Natural killer cell treated with Interleukin-12 subunit alpha and Interleukin-12 subunit beta and Interleukin-15 and Interleukin-18, amount 100 ng/mL, for 72 hours (primary cell): ENCODE results near the gene DCDC2. TPM values are rescaled to one million over a fixed set of nuclear protein-coding genes. Genes with fewer than 3 reads are reported as not detected.
A peak's percentile ranks its signal among the peaks of the same experiment; 100 is the strongest.
"Not testable (repeated sequence)": the region's sequence is repeated elsewhere in the genome, so short reads cannot be mapped to it uniquely, and the experiment has no call there.

ENCODE experiments used
- ATAC-seq, 2 donors: fragments of 150-1000 bp; cut with Tn5 transposase in 1 of 2; sonication (Bioruptor Pico), chemical (Tn5 transposase) in 1 of 2; 2 replicates each; pipeline ENCODE4 v1.10.0; 2021
- DNase-seq: peaks from one replicate; pipeline ENCODE4 v3.0.0; 2022; ENCODE audit warnings: low spot score
- H3K27ac Mint-ChIP-seq, 2 donors: 1 replicate in 1 of 2; 2 replicates in 1 of 2; pipeline ENCODE4 v1.8.0; 2022; ENCODE audit warnings: mixed read lengths in 2 of 2, mild to moderate bottlenecking in 1 of 2, moderate library complexity in 1 of 2
- H3K27me3 Mint-ChIP-seq, 2 donors: 1 replicate in 1 of 2; 2 replicates in 1 of 2; pipeline ENCODE4 v1.8.0; 2022; ENCODE audit warnings: mixed read lengths in 2 of 2
- H3K36me3 Mint-ChIP-seq: one replicate; pipeline ENCODE4 v1.8.0; 2022; ENCODE audit warnings: mixed read lengths
- H3K4me1 Mint-ChIP-seq, 2 donors: 1 replicate in 1 of 2; 2 replicates in 1 of 2; pipeline ENCODE4 v1.8.0; 2022; ENCODE audit warnings: low read depth in 2 of 2, mixed read lengths in 2 of 2, mild to moderate bottlenecking in 1 of 2
- H3K4me3 Mint-ChIP-seq: one replicate; pipeline ENCODE4 v1.8.0; 2022; ENCODE audit warnings: mixed read lengths
- H3K9me3 Mint-ChIP-seq: 2 replicates; pipeline ENCODE4 v1.8.0; 2022; ENCODE audit warnings: mixed read lengths
- total RNA-seq, 2 donors: library from RNA; stranded (reverse); gene quantifications; one replicate each; pipeline ENCODE4 v1.2.3, GENCODE V29; 2022

The DCDC2 gene
- not detected for total RNA-seq

DNA sequence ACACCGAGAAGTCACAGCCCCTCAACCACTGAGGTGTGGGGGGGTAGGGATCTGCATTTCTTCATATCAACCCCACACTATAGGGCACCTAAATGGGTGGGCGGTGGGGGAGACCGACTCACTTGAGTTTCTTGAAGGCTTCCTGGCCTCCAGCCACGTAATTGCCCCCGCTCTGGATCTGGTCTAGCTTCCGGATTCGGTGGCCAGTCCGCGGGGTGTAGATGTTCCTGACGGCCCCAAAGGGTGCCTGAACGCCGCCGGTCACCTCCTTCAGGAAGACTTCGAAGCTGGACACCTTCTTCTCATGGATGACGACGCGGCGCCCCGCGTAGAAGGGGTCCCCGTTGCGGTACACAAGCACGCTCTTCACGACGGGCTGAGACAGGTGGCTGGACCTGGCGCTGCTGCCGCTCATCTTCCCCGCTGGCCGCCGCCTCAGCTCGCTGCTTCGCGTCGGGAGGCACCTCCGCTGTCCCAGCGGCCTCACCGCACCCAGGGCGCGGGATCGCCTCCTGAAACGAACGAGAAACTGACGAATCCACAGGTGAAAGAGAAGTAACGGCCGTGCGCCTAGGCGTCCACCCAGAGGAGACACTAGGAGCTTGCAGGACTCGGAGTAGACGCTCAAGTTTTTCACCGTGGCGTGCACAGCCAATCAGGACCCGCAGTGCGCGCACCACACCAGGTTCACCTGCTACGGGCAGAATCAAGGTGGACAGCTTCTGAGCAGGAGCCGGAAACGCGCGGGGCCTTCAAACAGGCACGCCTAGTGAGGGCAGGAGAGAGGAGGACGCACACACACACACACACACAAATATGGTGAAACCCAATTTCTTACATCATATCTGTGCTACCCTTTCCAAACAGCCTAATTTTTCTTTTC lies at the start of gene DCDC2:
Gene DCDC2 (minus strand): TSS at position 724 of the 883 bp plus-strand sequence. CDS start 309 bp downstream, at position 415.
- peaks cover 10 to 13% of the 10 kb centered on the region in 2 donors for H3K4me1 Mint-ChIP-seq
- peak; percentile 28 to 62 for ATAC-seq
- no peaks in the 10 kb centered on the region for H3K36me3 Mint-ChIP-seq
- no peak within 1 kb of the TSS for H3K27ac Mint-ChIP-seq
- no peak for DNase-seq
- no peaks in the 10 kb centered on the region for H3K9me3 Mint-ChIP-seq
- H3K4me3 Mint-ChIP-seq = peak within 1 kb of the TSS; percentile 54
- peaks cover 29% of the 10 kb centered on the region in 2 donors for H3K27me3 Mint-ChIP-seq

DNA sequence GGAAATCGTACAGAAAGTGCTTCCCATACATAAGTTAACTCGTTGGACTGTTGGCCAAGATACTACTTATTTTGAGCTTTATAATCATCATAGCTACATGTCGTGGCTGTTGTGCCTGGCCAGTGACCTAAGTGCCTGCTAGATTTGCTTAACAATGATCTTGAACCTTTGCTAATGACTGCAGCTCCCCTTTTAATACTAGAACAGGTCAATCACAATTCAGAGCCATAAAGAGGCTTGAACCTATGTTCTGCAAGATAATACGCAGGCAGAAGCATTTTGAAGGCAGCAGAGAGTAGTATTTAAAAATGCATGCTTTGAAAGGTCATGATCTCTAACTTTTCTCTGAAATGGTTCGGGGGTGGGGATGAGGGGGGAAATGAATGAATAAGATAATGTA lies 47.4 kb upstream of the DCDC2 start:
- no peaks in the 10 kb centered on the region for H3K9me3 Mint-ChIP-seq
- peaks cover 4 to 9% of the 10 kb centered on the region in 2 donors for H3K27me3 Mint-ChIP-seq
- ATAC-seq = no peak
- no peak overlapping the region for H3K27ac Mint-ChIP-seq
- H3K36me3 Mint-ChIP-seq = peaks cover 6% of the 10 kb centered on the region
- H3K4me1 Mint-ChIP-seq = peaks cover 12 to 19% of the 10 kb centered on the region in 2 donors
- H3K4me3 Mint-ChIP-seq = no peak overlapping the region
- DNase-seq = no peak

DNA sequence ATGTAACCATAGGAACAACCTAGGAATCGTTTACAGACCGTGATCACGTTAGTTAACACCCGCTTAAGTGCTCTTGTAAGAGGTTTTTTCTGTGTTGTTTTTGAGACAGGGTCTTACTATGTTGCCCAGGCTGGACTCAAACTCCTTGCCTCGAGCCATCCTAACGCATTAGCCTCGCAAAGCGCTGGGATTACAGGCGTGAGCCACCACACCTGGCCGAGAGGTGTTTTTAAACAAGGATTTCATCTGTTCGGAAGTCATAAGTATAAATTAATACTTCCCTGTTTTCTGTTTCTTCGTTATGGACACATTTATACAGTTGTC lies 45.6 kb upstream of the DCDC2 start:
- H3K4me3 Mint-ChIP-seq = peak overlapping the region; percentile 94
- H3K27ac Mint-ChIP-seq = peak overlapping the region; percentile 71 to 88
- peaks cover 12 to 19% of the 10 kb centered on the region in 2 donors for H3K4me1 Mint-ChIP-seq
- DNase-seq (no peak), ATAC-seq (no peak)
- no peaks in the 10 kb centered on the region for H3K9me3 Mint-ChIP-seq
- peaks cover 16 to 26% of the 10 kb centered on the region in 2 donors for H3K27me3 Mint-ChIP-seq
- peaks cover 6% of the 10 kb centered on the region for H3K36me3 Mint-ChIP-seq

DNA sequence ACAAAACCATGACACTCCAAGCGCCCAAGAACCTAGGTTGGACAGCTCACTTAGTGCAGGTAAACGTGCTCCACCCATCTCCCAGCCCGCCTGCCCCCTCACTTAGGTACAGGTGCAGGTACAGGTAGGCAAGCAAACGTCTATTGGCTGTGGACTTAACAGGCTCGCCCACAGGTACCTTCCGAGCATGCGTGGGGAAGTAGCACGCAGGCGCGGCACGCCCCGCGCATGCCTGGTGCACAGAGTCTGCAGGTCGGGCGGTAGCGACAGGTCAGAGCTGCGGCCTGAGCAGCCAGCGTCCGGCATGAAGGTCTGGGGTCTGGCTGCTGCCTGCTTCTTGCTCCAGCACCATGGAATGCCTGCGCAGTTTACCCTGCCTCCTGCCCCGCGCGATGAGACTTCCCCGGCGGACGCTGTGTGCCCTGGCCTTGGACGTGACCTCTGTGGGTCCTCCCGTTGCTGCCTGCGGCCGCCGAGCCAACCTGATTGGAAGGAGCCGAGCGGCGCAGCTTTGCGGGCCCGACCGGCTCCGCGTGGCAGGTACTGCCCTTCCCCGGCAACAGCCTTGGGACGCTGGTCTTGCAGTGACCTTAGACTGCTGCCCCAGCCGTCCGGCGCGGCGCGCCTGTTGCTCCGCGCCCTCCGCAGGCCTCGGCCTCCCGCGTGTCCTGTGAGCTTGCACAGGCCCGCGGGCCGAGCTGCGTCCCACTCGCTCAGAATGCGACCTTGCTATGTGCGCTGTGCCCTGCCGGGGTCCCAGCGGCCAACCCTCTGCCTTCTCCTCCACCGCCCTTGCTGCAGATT lies 45.0 kb upstream of the DCDC2 start, which contains the start of gene MRS2:
Gene MRS2 (plus strand): TSS at position 240 of the 804 bp plus-strand sequence. CDS start 111 bp downstream, at position 351.
- peak; percentile 96 to 98 for ATAC-seq
- Mint-ChIP-seq H3K4me1 (peaks cover 12 to 19% of the 10 kb centered on the region in 2 donors), H3K4me3 (peak within 1 kb of the TSS; percentile 94), H3K27me3 (peaks cover 17 to 31% of the 10 kb centered on the region in 2 donors), H3K36me3 (peaks cover 6% of the 10 kb centered on the region), H3K9me3 (no peaks in the 10 kb centered on the region), H3K27ac (peak within 1 kb of the TSS; percentile 71 to 88)
- DNase-seq = peak; percentile 88

DNA sequence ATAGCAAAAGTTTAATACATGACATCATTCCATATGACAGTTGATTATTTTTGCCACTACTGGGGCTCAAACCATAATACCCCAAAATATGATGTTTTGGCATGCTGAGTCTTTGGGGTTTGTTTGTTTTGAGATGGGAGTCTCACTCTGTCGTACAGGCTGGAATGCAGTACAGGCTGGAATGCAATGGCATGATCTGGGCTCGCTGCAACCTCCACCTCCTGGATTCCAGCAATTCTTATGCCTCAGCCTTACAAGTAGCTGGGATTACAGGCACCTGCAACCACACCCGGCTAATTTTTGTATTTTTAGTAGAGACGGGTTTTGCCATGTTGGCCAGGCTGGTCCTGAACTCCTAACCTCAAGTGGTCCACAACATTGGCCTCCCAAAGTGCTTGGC lies 43.6 kb upstream of the DCDC2 start:
- Mint-ChIP-seq H3K4me3 (no peak overlapping the region), H3K36me3 (peaks cover 6% of the 10 kb centered on the region), H3K27me3 (peaks cover 23 to 39% of the 10 kb centered on the region in 2 donors), H3K9me3 (no peaks in the 10 kb centered on the region), H3K4me1 (peaks cover 12 to 19% of the 10 kb centered on the region in 2 donors), H3K27ac (no peak overlapping the region)
- DNase-seq (no peak), ATAC-seq (no peak)

DNA sequence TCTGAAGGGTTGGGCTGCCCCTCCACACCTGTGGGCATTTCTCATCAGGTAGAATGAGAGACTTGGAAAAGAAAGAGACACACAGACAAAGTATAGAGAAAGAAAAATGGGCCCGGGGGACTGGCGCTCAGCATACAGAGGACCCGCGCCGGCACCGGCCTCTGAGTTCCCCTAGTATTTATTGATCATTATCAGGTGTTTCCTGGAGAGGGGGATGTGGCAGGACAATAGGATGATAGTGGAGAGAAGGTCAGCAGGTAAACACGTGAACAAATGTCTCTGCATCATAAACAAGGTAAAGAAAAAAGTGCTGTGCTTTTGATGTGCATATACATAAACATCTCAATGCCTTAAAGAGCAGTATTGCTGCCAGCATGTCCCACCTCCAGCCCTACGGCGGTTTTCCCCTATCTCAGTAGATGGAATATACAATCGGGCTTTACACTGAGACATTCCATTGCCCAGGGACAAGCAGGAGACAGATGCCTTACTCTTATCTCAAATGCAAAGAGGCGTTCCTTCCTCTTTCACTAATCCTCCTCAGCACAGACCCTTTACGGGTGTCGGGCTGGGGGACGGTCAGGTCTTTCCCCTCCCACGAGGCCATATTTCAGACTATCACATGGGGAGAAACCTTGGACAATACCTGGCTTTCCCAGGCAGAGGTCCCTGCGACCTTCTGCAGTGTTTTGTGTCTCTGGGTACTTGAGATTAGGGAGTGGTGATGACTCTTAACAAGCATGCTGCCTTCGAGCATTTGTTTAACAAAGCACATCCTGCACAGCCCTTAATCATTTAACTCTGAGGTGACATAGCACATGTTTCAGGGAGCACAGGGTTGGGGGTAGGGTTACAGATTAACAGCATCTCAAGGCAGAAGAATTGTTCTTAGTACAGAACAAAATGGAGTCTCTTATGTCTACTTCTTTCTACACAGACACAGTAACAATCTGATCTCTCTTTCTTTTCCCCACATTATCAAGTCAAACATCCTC lies 42.5 kb upstream of the DCDC2 start:
- not testable (repeated sequence) for H3K36me3 Mint-ChIP-seq, H3K27ac Mint-ChIP-seq, DNase-seq, H3K9me3 Mint-ChIP-seq, ATAC-seq, H3K4me3 Mint-ChIP-seq
- Mint-ChIP-seq H3K4me1 (peaks cover 11 to 18% of the 10 kb centered on the region in 2 donors), H3K27me3 (peaks cover 27 to 40% of the 10 kb centered on the region in 2 donors)

DNA sequence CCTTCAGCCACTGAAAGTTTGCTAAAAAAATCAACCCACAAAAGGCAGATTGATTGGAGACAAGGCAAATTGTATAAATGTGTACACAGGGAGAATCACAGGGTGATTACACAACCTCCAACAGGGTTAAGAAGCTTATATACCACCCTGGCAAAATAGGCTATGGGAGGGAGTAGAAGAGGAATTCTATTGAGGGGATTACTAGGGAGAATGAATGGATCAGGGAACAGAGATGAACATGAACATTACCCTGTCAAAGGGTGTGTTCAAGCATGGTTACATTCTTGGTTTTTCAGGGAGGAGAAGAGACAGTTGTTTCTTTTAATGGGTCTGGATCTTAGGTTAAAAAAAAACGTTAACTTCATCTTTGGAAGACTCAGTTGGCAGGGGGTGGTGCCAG lies 39.8 kb upstream of the DCDC2 start:
- no peak for ATAC-seq
- H3K27ac Mint-ChIP-seq = no peak overlapping the region
- no peak overlapping the region for H3K4me3 Mint-ChIP-seq
- H3K27me3 Mint-ChIP-seq = peaks cover 35 to 50% of the 10 kb centered on the region in 2 donors
- no peaks in the 10 kb centered on the region for H3K36me3 Mint-ChIP-seq
- H3K9me3 Mint-ChIP-seq = no peaks in the 10 kb centered on the region
- DNase-seq = no peak
- H3K4me1 Mint-ChIP-seq = no peaks in the 10 kb centered on the region

DNA sequence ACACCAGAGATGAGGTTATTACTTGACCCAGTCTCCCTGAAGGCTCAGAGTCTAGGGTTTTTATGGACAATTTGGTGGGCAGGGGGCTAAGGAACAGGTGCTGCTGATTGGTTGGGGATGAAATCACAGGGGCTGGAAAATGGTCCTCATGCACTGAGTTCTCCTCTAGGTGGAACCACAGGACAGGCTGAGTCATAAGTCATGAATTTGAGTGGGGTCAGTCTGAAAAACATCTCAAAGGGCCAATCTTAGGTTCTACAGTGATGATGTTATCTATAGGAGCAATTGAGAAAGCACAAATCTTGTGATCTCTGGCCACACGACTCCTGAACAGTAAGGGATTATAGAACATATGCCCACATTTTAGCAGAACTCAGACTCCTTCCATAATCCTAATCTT lies 39.0 kb upstream of the DCDC2 start:
- Mint-ChIP-seq H3K4me3 (no peak overlapping the region), H3K36me3 (no peaks in the 10 kb centered on the region), H3K9me3 (no peaks in the 10 kb centered on the region), H3K27me3 (peaks cover 35 to 50% of the 10 kb centered on the region in 2 donors), H3K27ac (no peak overlapping the region), H3K4me1 (no peaks in the 10 kb centered on the region)
- ATAC-seq (no peak), DNase-seq (no peak)

DNA sequence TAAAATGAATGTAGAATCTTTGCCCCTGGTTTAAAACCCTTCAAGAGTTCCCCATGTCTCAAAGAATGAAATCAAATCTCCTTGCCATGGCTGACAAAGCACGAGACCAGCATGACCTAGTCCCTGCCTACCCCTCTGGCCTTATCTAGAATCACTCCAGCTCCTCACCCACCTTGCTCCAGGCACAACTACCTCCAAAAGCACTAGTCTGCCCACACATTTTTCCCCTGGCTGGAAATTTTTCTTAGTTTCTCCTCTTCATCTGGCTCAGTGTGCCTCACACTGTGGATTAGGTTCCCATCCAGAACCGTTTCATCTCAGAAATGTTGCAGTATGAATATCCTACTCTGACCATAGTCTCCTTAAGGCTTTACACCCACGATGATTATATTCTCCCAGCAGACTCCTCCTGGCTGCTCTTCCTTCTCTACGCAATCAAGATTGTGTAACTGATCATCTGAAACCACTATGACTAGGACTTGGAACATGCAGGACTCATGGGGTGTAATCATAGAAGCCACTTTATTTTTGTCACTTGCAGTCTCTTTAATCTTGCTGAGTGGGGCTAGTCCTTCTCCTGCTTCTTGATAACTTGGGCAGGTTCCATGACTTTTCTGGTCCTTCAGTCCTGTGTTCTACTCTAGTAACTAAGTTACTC lies 37.0 kb upstream of the DCDC2 start:
- Mint-ChIP-seq H3K27me3 (peaks cover 28 to 37% of the 10 kb centered on the region in 2 donors), H3K36me3 (no peaks in the 10 kb centered on the region), H3K4me1 (no peaks in the 10 kb centered on the region), H3K27ac (no peak overlapping the region), H3K4me3 (no peak overlapping the region), H3K9me3 (no peaks in the 10 kb centered on the region)
- ATAC-seq = no peak
- no peak for DNase-seq

DNA sequence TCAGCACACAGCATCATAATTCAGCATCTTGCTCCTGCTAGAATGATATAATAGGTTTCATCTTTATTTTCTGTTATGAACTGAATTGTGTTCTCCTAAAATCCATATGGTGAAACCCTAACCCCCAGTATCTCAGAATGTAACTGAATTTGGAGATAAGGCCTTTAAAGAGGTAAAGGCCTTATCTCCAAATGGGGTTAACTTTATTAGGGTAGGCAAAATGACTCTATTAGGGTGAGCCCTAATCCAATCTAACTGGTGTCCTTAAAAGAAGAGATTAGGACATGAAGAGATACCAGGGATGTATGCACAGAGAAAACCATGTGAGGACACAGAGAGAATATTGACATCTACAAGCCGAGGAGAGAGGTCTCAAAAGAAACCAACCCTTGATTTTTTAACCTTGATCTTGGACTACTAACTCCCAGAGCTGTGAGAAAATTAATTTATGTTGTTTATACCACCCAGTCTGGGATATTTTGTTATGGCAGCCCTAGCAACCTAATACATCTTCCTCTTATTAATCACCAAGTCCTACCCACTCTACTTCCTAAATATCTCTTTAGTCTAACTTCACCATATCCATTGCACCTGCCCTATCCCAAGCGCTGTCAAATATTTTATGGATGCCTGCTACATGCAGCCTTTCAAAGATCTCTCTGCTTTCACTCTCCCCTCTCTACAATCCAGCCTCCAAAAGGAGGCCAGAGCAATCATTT lies 36.4 kb upstream of the DCDC2 start:
- Mint-ChIP-seq H3K4me3 (no peak overlapping the region), H3K36me3 (no peaks in the 10 kb centered on the region), H3K9me3 (no peaks in the 10 kb centered on the region), H3K27me3 (peaks cover 22 to 30% of the 10 kb centered on the region in 2 donors), H3K4me1 (no peaks in the 10 kb centered on the region), H3K27ac (no peak overlapping the region)
- DNase-seq (no peak), ATAC-seq (no peak)

DNA sequence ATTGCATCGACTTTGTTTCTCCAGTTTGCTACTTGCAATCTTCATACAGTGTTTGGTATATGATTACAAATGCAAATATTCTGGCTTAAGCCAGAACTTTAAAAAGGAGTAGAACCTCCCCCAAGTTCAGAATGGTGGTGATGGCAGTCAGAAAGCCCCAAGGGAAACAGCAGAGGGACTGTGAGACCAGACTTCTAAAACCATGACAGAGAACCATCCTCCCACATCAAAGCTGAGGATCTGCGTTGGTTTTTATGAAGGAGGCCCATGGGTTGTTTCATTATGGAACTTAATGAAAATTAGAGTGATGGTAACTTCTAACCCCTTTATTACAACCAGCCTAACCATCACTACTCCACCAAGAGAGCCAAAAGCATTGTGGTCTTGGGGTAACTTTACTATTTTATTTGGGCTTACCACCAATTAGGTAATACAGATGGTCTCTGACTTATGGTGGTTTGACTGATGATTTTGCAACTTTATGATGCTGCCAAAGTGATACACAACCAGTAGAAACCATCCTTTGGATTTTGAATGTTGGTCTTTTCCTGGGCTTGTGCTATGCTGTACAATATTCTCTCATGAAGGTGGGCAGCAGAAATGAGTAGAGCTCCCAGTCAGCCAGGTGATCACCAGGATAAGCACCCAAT lies 34.0 kb upstream of the DCDC2 start:
- Mint-ChIP-seq H3K4me1 (no peaks in the 10 kb centered on the region), H3K36me3 (no peaks in the 10 kb centered on the region), H3K27ac (no peak overlapping the region), H3K27me3 (peaks cover 16 to 19% of the 10 kb centered on the region in 2 donors), H3K9me3 (no peaks in the 10 kb centered on the region), H3K4me3 (no peak overlapping the region)
- ATAC-seq (no peak), DNase-seq (no peak)

DNA sequence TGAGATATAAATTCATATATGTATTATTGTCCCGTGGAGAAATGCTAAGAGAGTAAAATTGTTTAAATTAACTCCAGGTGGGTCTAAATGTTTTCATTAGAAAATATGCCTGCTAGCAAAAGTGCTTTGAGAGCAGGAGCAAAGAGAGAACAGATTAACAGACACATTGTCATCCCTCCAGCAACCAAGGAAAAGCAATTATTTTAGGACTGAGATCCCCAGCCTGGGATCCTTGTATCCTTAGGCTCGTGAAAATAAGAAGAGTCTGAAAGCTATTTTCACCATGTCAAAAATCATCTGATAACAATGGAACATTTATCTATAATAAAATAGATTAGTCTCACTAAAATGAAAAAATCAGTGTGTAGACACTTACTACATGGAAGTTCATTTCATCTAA lies 33.3 kb upstream of the DCDC2 start:
- no peak for DNase-seq

More for the DNA sequence above, 33.3 kb upstream of the DCDC2 start:
- Mint-ChIP-seq H3K36me3 (no peaks in the 10 kb centered on the region), H3K27ac (no peak overlapping the region), H3K4me1 (no peaks in the 10 kb centered on the region), H3K4me3 (no peak overlapping the region), H3K9me3 (no peaks in the 10 kb centered on the region), H3K27me3 (peaks cover 12 to 19% of the 10 kb centered on the region in 2 donors)
- no peak for ATAC-seq
